Dermis blood vessel endothelial cell (primary cell): ENCODE results near the gene ZFYVE1. TPM values are rescaled to one million over a fixed set of nuclear protein-coding genes. Genes with fewer than 3 reads are reported as not detected.
A peak's percentile ranks its signal among the peaks of the same experiment; 100 is the strongest.
"Not testable (repeated sequence)": the region's sequence is repeated elsewhere in the genome, so short reads cannot be mapped to it uniquely, and the experiment has no call there.

ENCODE experiments used
- DNase-seq: peaks from one replicate; pipeline ENCODE4 v3.0.0; 2010
- total RNA-seq: library from RNA; depleted of rRNA; stranded (reverse); fragments of >200 nt; gene quantifications from 2 replicates; pipeline ENCODE4 v1.2.3, GENCODE V29; 2014

ZFYVE1 gene
- total RNA-seq, 1 donor from 2014 or later = 21.3 TPM

DNA sequence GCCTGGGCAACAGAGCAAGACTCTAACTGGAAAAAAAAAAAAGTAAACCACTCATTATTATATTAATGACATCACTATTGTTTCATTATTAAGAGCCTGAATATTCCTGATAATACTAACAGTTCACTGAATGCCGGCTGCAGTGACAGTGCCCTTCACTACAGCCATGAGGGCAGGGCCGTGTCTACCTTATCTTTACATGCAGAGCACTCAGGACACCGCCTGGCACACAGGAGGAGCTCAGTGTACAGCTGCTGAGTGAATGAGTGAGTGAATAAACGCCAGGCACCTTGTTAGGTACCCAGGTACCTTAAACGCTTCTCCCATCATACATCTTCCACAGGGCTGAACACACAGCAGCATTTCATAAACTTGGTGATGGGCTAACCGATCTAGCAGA, 23.2 kb downstream of the ZFYVE1 start:
- no peak for DNase-seq

DNA sequence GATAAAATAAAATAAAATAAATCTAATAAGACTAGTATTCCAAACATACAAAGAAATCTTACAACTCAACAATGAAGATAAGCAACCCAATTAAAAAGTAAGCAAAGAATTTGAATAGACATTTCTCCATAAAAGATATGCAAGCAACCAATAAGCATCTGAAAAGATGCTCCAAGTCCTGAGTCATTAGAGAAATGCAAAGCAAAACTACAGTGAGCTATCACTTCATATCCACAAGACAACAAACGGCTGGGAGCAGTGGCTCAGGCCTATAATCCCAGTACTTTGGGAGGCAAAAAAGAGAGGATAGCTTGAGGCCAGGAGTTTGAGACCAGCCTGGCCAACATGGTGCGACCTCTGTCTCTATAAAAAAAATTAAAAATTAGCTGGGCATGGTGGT, 26.8 kb downstream of the ZFYVE1 start:
- DNase-seq = no peak

DNA sequence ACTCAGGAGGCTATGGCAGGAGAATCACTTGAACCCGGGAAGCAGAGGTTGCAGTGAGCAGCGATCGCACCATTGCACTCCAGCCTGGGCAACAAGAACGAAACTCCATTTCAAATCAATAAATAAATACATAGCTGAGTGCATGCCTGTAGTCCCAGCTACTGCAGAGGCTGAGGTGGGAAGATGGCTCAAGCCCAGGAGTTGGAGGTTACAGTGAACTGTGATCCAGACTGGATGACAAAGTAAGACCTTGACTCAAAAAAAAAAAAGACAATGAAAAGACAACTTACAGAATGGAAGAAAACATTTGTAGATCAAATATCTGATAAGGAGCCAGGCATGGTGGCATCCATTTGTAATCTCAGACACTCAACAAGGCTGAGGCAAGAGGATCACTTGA, 27.6 kb downstream of the ZFYVE1 start:
- no peak for DNase-seq

DNA sequence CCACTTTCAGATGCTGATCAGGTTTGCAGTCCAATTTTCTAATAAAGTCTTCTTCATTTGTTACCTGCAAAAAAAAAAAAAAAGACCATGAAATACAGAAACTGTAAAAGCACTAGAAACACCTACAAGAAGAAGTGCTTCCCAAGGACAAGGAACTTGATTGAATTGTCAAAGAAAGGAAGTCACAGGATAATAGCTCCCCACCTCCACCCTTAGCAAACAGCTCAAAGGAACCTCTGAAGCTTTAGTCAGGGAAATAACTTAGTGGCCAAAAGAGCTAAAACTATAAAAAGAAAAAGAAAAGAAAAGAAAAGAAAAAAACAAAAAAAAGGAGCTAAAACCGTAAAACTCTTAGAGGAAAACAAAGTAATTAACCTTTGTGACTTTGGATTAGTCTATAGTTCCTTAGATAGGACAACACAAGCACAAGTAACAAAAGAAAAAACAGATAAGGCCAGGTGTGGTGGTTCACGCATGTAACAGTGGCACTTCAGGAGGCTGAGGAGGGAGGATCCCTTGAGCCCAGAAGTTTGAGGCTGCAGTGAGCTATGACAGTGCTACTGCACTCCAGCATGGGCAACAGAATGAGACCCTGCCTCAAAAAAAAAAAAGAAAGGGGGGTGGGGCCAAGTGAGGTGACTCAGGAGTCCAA, 28.5 kb downstream of the ZFYVE1 start:
- DNase-seq = no peak

DNA sequence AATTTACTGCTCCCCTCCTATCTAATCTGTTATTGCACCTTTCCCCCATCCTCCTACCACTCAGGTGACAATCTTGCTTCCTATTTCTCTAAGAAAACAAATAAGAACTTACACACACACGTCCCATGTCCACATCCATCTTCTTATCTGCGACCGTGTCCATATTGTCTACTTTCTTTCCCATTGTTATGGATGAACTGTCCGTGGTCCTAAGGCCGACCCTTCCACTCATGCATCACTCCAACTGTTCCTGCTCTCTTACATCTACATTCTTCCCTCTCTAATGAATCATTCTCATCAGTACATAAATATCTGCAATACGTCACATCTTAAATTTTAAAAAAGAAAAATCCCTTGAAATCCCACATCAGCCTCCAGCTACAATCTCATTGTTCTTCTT, 30.0 kb downstream of the ZFYVE1 start:
- DNase-seq = no peak

DNA sequence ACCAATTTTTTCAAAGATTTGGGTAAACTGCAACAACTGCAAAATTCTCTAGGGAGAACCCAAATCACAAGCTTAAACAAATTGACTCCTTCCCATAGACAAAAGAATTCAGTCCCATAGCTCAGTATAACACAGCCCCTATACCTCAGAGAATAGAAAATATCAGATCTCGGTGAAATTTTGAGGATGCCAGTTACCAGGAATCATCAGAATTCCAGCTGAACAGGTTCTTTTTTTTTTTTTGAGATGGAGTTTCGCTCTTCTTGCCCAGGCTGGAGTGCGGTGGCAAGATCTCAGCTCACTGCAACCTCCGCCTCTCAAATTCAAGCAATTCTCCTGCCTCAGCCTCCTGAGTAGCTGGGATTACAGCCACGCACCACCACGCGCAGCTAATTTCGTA, 36.7 kb downstream of the ZFYVE1 start:
- DNase-seq = no peak

DNA sequence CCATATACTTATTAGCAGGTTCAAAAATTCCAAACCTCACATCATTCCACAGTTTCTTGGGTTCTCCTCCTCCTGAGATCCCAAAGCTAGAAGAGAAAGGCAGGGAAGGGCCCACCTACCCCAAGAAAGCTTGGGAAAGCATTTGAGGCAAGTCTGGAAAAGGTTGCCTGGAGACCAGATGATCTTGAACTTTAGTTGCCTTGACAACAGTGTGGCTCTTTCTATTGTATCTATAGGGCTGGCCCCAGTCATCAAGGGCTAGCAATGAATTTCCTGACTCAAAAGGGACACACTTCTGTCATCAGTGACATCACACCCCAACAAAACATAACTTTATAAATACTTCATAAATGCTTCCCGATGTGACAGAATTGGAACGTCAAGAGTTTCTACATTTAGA, 40.0 kb downstream of the ZFYVE1 start:
- DNase-seq = no peak

DNA sequence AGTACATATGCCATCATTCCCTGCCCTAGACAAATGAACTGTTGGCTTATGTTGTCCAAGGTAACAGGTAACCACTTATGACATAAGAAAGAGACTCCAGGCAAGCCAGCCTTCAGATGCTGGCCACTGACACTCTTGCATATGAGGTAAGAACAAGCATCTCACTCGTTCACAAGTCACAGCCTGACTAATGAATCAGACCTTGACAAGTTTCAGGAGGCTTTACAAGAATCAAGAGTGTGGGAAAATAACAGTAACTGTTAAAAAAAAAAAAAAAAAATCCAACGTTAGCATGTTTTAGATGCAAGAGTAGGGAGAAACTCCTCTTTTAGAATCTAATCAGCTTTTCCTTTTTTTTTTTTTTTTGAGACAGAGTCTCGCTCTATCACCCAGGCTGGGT, 40.7 kb downstream of the ZFYVE1 start:
- no peak for DNase-seq

DNA sequence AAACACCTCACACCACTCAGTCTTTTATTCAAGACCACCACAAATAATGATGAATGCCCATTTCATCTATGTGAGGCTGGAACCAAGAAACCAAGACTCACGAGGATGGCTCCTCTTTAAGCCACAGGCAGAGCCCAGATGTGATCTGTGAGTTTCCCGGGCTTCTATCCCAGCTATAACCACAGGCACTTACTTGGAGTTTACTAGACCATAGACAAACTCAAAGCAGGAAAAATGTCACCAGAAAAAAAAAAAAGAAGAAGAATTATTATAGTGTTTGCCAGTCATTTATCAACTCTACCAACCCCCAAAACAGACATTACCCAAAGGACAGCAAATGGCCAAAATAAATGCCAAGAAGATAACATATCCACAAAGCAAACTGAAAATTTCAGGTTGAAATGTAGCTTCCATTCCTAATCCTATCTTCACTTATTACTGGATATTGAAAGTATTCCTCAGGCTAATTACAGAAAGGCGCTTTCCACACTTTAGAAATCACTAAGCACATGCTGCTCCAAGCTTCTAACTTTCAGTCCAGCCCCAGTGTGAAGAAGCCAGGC, 44.7 kb downstream of the ZFYVE1 start:
- DNase-seq = no peak

DNA sequence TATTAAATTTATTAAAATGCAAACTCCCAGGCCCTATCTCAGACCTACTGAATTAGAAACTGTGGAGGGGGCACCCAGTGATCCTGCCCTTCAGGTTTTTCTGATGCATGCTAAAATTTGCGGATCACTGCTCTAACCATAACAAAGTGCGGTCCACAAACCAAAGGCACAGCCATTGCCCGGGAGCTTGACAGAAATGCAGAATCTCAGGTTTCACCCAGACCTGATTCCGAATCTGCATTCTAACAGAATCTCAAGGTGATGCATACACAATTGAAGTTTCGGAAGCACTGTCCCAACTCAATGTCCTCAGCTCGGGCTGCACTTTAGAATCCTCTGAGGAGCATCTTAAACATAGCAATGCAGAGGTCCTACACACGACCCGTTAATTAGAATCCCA, 46.0 kb downstream of the ZFYVE1 start:
- no peak for DNase-seq

DNA sequence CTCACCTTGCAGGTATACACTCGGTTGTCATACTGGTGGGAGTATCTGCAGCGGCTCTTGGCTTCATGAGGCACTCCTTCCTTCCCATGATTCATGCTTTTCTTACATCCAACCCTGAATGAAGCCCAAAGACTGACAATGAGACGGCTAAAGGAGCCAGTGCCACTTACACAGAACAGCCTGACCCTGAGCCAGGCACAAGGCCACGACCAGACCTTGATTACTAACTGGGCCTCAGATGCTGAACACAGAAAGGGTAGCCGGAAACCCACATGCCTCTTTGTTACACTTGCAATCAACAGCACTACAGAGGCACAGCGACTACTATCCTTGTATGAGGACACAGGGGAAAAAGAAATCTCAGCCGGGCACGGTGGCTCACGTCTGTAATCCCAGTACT, 48.0 kb downstream of the ZFYVE1 start:
- peak; percentile 20 for DNase-seq

DNA sequence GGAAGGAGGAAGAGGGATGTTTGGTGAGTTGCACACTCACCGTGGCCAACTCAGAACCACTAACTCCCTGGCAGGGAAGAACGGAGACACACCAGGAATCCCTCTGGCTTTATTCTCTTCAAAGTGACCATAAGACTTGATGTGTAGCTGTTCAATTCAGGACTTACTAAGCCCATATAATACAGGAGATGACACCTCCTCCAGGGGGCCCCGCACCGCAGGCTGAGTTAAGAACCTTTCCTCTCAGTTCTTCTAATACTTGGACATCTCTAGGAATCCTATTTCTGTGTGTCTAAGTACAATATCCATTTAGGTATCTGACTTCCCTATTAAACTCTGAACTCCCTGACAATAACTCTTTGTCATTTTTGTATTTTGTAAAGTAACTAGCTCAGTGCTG, 51.1 kb downstream of the ZFYVE1 start:
- DNase-seq = peak; percentile 24

DNA sequence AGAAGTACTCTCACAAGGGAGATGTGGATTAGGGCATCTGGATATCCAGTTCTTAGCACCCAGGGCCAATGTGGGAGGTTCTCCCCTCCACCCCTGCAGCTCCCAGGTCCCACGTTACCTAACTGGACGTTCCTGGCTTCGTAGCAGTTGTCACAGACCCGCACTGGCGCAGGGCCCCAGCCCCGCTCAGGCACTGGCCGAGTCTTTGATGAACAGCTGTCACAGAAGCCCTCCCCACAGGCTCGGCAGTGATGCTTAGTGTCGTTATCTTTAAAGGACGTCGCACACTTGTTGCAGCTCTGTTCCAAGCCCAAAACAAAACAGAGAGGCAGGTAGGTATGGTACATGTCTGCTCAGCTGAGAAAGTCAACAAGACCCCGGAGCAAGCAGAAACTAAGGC, 52.2 kb downstream of the ZFYVE1 start:
- no peak for DNase-seq

DNA sequence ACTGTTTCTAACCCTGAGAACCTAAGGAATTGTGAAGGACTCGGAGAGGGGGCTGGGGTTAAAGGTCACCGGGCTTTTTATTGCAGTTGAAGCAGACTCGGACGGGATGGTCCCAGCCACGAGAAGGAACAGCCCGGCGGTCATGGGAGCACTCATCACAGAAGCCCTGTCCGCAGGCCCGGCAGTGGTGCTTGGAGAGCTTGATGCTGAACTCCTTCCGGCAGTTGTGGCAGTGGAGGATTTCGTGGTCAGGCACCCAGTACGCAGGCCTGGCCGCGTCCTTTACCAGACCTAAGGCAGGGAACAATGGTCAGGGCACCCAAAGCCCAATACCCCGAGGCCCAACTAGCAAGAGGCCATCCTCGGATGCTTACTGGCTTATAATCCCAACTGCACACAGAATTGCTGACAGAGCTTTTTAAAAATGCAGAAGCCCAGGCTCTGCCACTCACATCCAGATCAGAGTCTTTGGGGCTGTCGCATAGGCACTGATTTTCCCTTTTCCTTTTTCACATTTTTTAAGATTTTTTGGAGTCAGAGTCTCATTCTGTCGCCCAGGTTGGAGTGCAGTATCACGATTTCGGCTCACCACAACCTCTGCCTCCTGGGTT, 56.0 kb downstream of the ZFYVE1 start:
- no peak for DNase-seq

DNA sequence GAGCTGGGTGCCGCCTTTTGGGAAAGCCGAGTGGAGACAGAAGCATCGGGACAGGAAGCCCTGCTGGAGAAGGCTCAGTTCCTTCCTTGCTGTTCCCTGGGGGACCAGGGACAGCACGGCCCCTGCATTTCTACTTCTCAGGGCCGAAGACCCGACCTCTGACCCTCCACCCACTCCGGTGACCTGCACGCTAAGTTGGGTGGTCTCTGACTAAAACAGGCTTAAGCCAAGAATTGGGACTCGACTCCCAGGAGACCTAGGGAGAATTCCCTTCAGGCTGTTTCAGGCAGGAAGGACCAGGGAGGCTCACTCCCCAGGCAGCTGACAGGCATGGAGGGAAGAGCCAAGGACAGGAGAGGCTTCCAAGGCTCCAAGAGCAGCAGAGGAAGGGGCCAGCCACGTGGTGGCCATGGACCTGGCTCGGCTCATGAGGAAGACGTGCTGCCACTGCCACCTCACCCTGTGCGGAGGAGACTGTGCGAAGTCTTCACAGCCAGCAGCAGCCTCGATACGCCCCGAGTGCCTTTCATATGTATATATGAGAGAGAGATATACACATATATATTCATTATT, 56.8 kb downstream of the ZFYVE1 start:
- DNase-seq = no peak

DNA sequence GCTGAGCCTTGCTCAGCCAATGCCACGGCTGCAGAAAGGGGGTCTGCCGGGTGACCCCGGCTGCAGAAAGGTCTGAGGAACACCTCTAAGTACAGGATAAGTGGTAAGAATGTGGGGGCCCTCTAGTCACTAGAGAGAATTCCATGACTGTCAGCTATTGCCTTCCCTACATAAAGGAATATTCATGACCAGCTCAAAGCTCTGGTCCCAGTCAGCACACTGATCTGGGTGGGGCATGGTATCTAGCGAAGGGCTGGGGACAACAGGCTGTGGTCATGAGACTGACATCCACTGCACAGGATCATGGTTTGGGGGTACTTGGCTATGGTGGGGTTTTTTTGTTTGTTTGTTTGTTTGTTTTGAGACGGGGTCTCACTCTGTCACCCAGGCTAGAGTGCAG, 58.6 kb downstream of the ZFYVE1 start:
- no peak for DNase-seq

DNA sequence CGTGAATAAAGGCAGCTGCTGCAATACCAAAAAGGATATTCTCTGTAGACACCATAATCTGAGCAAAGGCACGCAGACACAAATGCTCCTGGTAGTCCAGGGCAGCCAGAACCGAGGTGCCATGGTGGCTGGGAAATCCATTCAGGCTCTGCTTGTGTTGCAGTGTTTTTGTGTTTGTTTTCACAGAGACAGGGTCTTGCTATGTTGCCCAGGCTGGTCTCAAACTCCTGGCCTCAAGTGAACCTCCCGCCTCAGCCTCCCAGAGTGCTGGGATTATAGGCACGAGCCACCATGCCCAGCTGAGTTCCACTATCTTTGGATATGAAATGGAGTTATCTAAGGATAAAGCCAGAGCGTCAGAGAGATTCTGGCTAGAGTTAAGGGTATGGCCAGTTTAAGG, 60.9 kb downstream of the ZFYVE1 start:
- DNase-seq = no peak

DNA sequence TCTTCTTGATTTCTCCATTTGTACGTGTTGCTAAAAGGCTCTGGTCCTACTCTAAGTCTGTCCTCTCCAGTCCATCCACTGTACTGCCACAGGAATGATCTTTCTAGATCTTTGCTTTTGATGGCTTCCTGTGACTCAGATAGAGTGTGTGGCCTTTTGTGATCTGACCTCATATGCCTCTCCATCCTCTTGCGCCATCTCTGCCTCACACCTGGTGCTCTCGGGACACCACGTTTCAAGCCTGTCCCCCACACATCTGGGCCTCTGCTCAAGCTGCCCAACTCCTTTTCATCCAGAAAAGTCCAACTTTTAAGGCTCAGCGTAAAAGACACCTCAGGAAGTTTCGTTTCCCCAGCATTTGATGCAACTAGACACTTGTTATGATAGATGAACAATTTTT, 61.7 kb downstream of the ZFYVE1 start:
- DNase-seq = peak; percentile 28

DNA sequence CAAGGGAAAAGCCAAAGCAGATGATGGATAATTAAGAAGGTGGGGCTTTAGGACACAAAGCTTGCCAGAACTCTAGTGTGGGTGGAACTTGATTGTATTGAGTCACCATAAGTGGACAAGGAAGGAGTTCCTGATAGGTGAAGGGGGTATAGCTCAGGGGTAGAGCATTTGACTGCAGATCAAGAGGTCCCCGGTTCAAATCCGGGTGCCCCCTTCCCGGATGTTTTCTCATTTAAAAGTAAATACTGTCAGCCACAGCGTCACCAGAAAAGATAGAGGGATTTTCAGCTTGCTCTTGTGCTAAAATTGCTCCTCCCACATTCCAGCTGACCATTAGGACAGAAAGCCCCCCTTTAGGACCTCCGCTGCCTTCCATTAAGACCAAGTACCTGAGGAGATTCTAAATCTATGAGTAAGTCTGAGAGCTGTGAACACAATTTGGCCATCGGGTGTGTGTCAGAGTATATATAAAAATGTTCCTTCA, 64.0 kb downstream of the ZFYVE1 start:
- DNase-seq = peak; percentile 35

DNA sequence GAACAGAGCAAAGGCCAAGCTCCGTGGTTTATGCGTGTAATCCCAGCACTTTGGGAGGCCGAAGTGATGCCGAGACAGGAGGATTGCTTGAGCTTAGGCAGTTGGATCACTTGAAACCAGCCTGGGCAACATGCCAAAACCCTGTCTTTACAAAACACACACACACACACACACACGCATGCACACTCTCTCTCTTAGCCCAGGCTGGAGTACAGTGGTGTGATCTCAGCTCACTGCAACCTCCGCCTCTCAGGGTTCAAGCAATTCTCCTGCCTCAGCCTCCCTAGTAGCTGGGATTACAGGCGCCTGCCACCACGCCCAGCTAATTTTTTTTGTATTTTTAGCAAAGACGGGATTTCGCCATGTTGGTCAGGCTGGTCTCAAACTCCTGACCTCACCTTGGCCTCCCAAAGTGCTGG, 64.6 kb downstream of the ZFYVE1 start:
- DNase-seq = not testable (repeated sequence)

DNA sequence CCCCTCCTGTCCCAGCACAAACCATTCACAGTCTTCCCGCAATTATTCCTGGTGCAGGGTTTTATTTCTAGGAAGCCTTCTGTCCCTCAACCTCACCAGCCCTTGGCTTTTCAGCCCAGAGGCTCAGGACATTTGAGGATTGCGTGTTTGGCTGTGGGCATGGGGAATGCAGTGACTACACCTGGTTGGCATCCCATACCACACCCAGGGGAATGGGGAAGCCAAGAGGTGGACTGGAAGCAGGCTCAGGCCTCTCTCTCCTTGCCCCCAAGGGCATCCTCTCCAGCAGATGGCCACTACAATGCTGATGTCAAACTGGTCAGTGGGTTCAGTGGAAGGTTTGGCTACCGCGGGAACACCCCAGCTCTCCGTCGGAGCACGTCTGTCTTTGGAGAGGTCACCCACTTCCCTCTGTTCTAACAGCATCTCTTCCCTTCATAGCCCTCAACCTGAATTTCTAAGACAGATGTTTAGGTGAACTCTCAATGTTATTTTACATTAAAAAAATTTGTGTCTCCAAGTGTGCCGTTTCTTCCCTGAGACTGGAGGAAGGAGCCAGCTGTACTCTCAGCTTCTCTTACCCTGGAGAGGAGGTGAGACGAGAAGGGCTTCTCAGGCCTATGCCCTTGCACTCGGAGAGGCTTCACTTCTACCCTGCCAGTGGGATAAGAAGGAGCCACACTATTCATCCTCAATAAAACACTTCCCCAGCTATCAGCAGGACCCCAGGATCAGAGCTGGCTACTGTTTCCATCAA, 65.1 kb downstream of the ZFYVE1 start:
- DNase-seq = no peak

DNA sequence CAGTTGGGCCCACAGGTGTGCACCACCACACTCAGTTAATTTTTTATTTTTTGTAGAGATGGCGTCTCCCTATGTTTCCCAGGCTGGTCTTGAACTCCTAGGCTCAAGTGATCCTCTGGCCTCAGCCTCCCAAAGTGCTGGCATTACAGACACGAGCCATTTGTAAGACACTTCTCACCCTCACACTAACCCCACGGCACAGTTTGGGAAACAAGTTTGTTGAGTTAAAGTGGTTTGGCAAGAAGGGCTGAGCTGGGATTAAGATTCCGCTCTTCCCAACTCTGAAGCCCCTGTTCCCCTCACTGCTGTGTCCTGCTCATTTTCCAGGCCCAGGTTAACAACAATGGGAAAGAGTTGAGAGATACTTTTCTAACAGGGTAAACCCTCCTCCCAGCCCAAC, 65.9 kb downstream of the ZFYVE1 start:
- not testable (repeated sequence) for DNase-seq

DNA sequence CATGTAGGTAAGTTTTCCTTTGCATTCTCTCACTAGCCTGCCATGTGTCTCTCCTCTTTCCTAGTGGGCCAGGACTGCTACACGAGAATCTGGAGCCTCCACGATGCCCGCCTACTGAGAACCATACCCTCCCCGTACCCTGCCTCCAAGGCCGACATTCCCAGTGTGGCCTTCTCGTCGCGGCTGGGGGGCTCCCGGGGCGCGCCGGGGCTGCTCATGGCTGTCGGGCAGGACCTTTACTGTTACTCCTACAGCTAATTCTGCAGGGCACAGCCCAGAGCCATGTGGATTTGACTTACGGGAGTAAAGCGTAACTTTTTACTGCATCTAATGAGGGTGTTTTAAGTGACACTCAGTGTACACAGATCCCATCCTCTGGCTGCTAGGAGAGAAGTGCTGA, 68.4 kb downstream of the ZFYVE1 start:
- no peak for DNase-seq
